NCI-H460 (cell line): ENCODE results near the gene LDHAL6B. TPM values are rescaled to one million over a fixed set of nuclear protein-coding genes. Genes with fewer than 3 reads are reported as not detected.
A peak's percentile ranks its signal among the peaks of the same experiment; 100 is the strongest.

Experiments used
- DNase-seq: peaks from one replicate; pipeline ENCODE4 v3.0.0-alpha.2; 2016; ENCODE audit warnings: low read depth; ENCODE audit errors: extremely low read depth
- small RNA-seq, 2 experiments: library from RNA; depleted of rRNA; stranded (forward); fragments of <200 nt; gene quantifications; one replicate each; pipeline ENCODE3, GENCODE V24; 2014
- total RNA-seq: library from RNA; depleted of rRNA; stranded (reverse); fragments of >200 nt; shearing (Covaris generic); gene quantifications from 2 replicates; pipeline ENCODE4 v1.2.3, GENCODE V29; 2014; rRNA removed

Gene LDHAL6B
- total RNA-seq, 1 experiment from 2014 or later, result not detected

- DNase-seq, result no peak
These were observed 43.2 kb downstream of the LDHAL6B start for GRCh38 chr15:59249816-59250215.

- no peak for DNase-seq
These were observed 43.6 kb downstream of the LDHAL6B start for GRCh38 chr15:59250249-59250648.

- no peak for DNase-seq
These were observed 44.6 kb downstream of the LDHAL6B start for GRCh38 chr15:59251001-59251845.

- no peak for DNase-seq
These were observed 45.5 kb downstream of the LDHAL6B start for GRCh38 chr15:59252137-59252536.

GRCh38 chr15:59255680-59256336, 49.2 kb downstream of the LDHAL6B start:
- DNase-seq, result peak; percentile 26

GRCh38 chr15:59256482-59256881, 49.8 kb downstream of the LDHAL6B start:
- DNase-seq, result no peak

GRCh38 chr15:59257140-59257539, 50.5 kb downstream of the LDHAL6B start:
- no peak for DNase-seq

Small RNA genes within 50 kb of the gene (small RNA-seq; reads per million reads assigned to genes)
- gene MIR2116 (0.02 to 0.12 reads per million in 2 experiments), gene RNU4-80P (0 reads per million in 2 experiments)

Other genes starting within 250 kb of the LDHAL6B start
- 3.8 and 4.8 TPM in 2 replicates for gene RNF111, start 219.2 kb upstream of the LDHAL6B start, total RNA-seq
- gene CCNB2, start 101.7 kb upstream of the LDHAL6B start, total RNA-seq, result 81.1 TPM in 2 replicates
- gene MYO1E, start 166.0 kb downstream of the LDHAL6B start, total RNA-seq, result 29.5 and 37.5 TPM in 2 replicates
- 0.92 and 2.1 TPM in 2 replicates for gene FAM81A, start 231.3 kb downstream of the LDHAL6B start, total RNA-seq